Suprapubic skin (tissue), 4 donors: ENCODE data around the gene PNPT1.

Experiments used
- EP300 ChIP-seq: sonication (generic); formaldehyde crosslinking; IDR thresholded peaks from one replicate; pipeline ENCODE4 v1.6.1; 2017; ENCODE audit warnings: antibody characterized with exemption
- POLR2A ChIP-seq, 2 donors: fragments of 450-650 bp; IDR thresholded peaks; one replicate each; pipeline ENCODE4 v1.6.1; 2017; ENCODE audit warnings: antibody characterized with exemption in 2 of 2, mild to moderate bottlenecking in 2 of 2, moderate library complexity in 2 of 2
- POLR2AphosphoS5 ChIP-seq, 3 donors: sonication (generic); formaldehyde crosslinking; IDR thresholded peaks; one replicate each; pipeline ENCODE4 v1.6.1; 2017; ENCODE audit warnings: antibody characterized with exemption in 3 of 3
- TF ChIP-seq, protein P1 (sequence below), 2 donors: fragments of 200-600 bp in 1 of 2; fragments of 450-650 bp in 1 of 2; sonication (generic) in 1 of 2; IDR thresholded peaks; one replicate each; pipeline ENCODE4 v1.5.1; 2016 to 2019; ENCODE audit warnings: antibody characterized with exemption in 2 of 2, mild to moderate bottlenecking in 1 of 2, moderate library complexity in 1 of 2

- TF ChIP-seq EP300 (no peak), POLR2A (IDR thresholded peaks at IDR 0.05) (no peak), POLR2AphosphoS5 (IDR thresholded peaks at IDR 0.05) (no peak)
- TF ChIP-seq, protein P1, sequence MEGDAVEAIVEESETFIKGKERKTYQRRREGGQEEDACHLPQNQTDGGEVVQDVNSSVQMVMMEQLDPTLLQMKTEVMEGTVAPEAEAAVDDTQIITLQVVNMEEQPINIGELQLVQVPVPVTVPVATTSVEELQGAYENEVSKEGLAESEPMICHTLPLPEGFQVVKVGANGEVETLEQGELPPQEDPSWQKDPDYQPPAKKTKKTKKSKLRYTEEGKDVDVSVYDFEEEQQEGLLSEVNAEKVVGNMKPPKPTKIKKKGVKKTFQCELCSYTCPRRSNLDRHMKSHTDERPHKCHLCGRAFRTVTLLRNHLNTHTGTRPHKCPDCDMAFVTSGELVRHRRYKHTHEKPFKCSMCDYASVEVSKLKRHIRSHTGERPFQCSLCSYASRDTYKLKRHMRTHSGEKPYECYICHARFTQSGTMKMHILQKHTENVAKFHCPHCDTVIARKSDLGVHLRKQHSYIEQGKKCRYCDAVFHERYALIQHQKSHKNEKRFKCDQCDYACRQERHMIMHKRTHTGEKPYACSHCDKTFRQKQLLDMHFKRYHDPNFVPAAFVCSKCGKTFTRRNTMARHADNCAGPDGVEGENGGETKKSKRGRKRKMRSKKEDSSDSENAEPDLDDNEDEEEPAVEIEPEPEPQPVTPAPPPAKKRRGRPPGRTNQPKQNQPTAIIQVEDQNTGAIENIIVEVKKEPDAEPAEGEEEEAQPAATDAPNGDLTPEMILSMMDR (IDR thresholded peaks at IDR 0.05): no peak
These were observed 82.5 kb downstream of the PNPT1 start for GRCh38 chr2:55610954-55611743.
